GM19023 (cell line): Measurements from ENCODE around the gene ZNF24.
A peak's percentile ranks its signal among the peaks of the same experiment; 100 is the strongest.

Experiments used
- ATAC-seq: cut with Tn5 transposase; IDR thresholded peaks from one replicate; pipeline ENCODE4 v1.9.1; 2021; ENCODE audit warnings: mild to moderate bottlenecking, moderate library complexity; ENCODE audit not compliant: unreplicated experiment

The ZNF24 gene

GRCh38 chr18:35343936-35344735 is at the start of gene ZNF24:
Gene ZNF24, minus strand, starts transcription at chr18:35344420. Its CDS starts 3,770 bp downstream, at chr18:35340650.
- peak; percentile 93 for ATAC-seq

DNA sequence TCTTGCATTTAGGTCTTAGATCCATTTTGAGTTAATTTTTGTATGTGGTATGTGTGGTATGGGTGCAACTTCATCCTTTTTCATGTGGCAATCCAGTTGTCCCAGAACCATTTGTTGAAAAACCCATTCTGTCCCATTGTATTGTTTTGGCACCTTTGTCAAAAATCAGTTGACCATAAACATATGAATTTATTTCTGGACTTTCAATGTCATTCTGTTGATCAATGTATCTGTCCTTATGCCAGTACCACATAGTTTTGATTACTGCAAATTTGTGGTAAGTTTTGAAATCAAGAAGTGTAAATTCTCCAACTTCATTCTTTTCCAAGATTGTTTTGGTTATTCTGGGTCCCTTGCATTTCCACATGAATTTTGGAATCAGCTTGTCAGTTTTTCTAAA is 49.5 kb upstream of the ZNF24 start:
- no peak for ATAC-seq

DNA sequence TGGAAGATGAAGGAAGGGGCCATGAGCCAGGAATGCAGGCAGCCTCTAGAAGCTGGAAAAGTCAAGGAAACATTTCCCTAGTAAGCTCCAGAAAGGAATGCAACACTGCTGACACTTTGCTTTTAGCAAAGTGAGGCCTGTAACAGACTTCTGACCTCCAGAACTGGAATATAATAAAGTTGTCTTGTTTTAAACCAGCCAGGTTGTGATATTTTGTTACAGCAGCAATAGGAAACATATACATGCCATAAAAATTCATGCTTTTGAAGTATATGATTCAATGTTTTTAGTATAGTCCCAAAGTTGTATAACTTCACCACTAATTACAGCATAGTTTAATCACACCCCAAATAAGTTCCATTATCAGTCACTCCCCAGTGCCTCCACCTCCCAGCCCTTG is 48.2 kb upstream of the ZNF24 start:
- no peak for ATAC-seq

DNA sequence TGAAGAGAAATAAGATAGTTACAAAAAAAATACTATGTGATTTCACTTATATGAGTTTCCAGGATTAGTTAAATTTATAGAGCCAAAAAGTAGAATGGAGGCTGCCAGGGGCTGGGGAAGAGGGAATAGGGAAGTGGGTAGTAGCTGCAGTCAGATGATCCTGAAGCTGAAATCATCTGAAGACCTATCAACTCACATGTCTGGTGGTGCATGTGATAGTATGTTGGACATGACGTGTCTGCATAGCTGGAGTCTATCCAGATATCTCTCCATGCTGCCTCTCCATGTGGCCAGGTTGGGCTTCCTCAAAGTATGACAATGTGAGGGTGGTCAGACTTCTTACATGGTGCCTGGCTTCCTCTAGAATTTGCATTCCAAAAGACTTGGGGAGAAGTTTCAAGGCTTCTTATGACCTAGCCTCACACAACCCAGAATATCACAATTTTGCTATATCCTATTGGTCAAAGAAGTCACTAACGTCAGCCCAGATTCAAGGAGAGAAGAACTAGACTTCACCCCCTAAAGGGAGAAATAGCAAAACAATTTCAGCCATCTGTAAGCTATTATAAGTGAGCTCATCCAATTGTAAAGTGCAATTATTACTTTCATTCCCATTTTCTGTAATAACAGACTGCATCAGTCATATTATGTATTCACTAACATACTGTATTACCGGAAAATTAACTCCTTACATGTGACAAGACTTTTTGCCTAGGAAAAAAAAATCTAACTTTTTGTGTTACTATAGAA is 46.9 kb upstream of the ZNF24 start:
- no peak for ATAC-seq

DNA sequence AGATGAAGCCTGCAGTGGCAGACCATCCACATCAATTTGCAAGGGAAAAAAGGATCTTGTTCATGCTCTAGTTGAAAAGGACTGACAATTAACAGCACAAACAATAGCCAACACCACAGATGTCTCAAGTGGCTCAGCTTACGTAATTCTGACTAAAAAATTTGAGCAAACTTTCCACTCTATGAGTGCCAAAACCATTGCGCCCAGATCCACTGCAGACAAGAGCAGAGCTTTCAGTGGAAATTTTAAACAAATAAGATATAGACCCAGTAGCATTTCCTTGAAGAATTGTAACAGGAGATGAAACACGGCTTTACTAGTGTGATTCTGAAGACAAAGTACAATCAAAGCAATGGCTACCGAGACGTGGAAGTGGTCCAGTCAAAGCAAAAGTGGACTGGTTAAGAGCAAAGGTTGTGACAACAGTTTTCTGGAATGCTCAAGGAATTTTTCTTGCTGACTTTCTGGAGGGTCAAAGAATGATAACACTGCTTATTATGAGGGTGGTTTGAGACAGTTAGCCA is 44.9 kb upstream of the ZNF24 start:
- ATAC-seq, result no peak

- peak; percentile 20 for ATAC-seq
Measured at GRCh38 chr18:35387152-35387571, 42.9 kb upstream of the ZNF24 start.

GRCh38 chr18:35386600-35387100 is 42.4 kb upstream of the ZNF24 start:
- peak; percentile 84 for ATAC-seq

GRCh38 chr18:35383136-35383535 is 38.9 kb upstream of the ZNF24 start:
- ATAC-seq, result no peak

- no peak for ATAC-seq
Measured at GRCh38 chr18:35379421-35379820, 35.2 kb upstream of the ZNF24 start.

DNA sequence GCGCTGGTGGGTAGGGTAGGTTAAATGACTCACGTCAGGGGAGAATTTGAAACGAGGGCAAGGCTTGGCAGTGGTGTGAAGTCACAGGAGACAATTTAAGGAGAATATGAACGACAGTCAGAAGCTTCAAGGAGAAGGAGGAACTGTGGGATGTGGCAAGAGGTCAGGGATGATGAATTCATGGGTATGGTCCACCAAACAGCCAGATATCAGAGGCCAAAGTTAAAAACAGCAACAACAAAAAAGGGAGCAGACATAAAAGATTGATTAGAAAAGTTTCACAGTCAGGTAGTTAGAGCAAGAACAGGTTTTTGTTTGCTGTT is 34.3 kb upstream of the ZNF24 start:
- ATAC-seq, result no peak

- ATAC-seq, result no peak
Measured at GRCh38 chr18:35377875-35378573, 33.8 kb upstream of the ZNF24 start.

- peak; percentile 91 for ATAC-seq
Measured at GRCh38 chr18:35376742-35377695, 32.8 kb upstream of the ZNF24 start, which contains the start of gene ZNF396. Gene ZNF396, minus strand, starts transcription at chr18:35377337. Its CDS starts 3,045 bp downstream, at chr18:35374292.

GRCh38 chr18:35376393-35376741 is 32.1 kb upstream of the ZNF24 start:
- ATAC-seq, result peak; percentile 57

DNA sequence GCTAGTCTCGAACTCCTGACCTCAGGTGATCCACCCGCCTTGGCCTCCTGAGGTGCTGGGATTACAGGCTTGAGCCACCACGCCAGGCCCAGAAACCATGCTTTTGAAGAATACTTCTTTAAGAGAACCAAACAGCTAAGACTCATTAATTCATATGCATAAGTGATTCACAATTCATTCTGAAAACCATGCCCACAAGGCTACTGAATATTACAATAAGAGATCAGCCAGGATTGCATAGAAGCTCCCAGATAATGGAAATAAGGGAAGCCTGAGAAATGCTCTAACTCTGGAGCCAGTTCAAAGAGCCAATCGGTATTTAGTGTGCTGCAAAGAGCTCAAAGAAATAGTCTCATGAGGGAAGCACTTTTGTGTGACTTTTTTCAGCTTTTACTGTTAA is 30.5 kb upstream of the ZNF24 start:
- no peak for ATAC-seq

- no peak for ATAC-seq
Measured at GRCh38 chr18:35371412-35372195, 27.4 kb upstream of the ZNF24 start.

- no peak for ATAC-seq
Measured at GRCh38 chr18:35369126-35369525, 24.9 kb upstream of the ZNF24 start.

DNA sequence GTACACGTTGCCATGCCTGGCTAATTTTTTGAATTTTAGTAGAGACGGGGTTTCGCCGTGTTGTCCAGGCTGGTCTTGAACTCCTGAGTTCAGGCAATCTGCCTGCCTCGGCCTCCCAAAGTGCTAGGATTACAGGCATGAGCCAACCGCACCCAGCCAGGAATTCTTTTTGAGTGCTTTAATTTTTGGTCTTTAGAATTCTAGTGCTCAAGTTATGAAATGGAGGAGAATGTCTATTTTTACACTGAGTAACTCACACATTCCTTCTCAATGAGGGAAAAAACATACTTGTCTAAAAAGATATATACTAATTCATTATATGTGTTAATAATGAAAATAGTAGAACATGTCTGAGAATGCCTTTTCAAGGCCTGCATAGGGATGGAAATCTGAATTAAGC is 24.4 kb upstream of the ZNF24 start:
- no peak for ATAC-seq

DNA sequence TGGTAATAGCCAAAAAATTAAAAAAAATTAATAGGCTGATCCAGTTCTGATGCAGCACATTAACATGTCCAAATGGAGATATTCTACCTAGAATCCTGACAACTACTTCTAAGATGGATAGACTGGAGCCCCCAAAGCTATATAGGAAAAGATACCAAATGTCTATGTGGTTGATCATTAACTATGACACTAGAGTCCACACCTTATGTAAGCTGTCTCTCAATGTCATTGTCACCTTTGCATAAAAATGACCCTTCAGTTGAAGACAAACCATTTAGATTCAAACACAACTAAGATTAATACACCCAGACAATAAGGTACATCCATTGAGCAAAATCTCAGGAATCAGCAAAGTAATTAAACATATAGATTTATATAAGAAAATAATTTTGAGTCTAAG is 18.3 kb upstream of the ZNF24 start:
- no peak for ATAC-seq

DNA sequence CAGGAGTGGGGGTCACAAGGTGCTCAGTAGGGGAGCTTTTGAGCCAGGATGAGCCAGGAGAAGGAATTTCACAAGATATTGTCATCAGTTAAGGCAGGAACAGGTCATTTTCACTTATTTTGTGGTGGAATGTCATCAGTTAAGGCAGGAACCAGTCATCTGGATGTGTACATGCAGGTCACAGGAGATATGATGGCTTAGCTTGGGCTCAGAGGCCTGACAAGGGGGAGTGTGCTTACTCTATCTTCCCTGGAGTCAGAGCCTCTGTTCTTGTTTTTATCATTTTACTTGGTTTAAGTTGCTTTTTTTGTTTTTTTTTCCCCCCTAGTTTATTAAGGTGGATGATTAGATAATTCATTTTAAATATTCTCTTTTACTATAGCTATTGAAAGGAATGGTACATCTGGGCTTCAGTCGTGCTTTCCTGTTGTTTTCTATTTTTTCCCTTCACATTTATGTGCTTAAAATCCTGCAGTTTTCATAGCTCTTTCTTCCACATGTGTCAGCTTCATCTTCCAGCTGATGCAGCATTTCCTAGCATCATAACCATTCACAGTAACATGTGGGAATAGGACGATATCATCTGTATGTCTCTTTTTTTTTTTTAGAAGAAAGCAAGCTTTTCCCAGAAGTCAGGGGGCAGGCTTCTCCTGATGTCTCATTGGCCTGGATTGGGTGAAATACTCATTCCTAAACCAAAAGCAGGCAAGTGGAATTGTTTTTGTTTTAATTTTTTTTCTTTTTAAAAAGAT is 17.5 kb upstream of the ZNF24 start:
- no peak for ATAC-seq
